ENCODE data around the gene ZNF230.

Gene ZNF230

DNA sequence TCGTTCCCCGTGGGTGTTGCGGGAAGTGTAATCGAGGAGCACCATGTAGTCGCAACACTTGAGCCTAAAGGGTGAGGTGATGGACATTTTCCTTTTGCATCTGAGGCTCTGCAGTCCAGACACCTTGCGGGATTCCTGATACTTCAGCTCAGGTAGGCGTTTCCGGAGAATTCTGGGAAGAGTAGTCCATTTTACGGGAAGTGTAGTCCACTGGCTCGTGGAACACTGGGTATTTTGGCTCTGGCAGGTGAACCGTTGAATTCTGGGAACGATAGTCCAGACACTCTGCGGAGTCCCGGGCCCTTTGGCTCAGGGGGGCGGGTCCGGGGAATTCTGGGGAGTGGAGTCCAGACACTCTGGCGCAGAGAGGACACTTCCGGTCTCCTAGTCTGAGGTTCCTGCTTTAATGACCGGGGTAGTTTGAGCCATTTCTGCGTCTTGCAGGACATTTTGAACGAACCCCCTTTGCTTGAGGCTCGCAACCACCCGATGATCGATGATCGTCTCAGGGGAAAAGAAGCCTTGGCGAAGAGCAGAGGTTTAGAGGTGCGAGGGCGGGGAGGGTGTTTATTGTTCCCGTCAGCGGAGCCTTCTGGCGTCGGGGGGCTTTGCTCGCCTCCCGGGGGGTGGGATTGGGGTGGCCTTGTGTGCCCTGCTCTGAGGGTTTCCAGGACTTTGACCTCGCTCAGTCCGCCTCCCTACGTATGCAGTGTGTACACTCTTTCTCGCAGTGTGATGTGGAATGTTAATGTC lies 49.1 kb downstream of the ZNF230 start, which contains the start of gene ZNF223:
TSS of gene ZNF223 (plus strand) at position 387 of the 753 bp plus-strand sequence. CDS start 3,141 bp downstream, outside the sequence.
- CTCF ChIA-PET: no interaction called here
- peak within 1 kb of the TSS; percentile 94 for H3K4me3 ChIP-seq (ENCODE audit: low read depth, low read length)
- TF ChIP-seq, protein P1, sequence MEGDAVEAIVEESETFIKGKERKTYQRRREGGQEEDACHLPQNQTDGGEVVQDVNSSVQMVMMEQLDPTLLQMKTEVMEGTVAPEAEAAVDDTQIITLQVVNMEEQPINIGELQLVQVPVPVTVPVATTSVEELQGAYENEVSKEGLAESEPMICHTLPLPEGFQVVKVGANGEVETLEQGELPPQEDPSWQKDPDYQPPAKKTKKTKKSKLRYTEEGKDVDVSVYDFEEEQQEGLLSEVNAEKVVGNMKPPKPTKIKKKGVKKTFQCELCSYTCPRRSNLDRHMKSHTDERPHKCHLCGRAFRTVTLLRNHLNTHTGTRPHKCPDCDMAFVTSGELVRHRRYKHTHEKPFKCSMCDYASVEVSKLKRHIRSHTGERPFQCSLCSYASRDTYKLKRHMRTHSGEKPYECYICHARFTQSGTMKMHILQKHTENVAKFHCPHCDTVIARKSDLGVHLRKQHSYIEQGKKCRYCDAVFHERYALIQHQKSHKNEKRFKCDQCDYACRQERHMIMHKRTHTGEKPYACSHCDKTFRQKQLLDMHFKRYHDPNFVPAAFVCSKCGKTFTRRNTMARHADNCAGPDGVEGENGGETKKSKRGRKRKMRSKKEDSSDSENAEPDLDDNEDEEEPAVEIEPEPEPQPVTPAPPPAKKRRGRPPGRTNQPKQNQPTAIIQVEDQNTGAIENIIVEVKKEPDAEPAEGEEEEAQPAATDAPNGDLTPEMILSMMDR (IDR thresholded peaks at IDR 0.05; ENCODE audit: insufficient read depth, low read length, missing control alignments): no peak
- POLR2A ChIA-PET: interaction anchor here (0.8 kb wide), 1 partner anchor 10 kb away, joined by 3 read pairs; no protein-coding TSS in a partner anchor
- DNase-seq (ENCODE audit: low read depth, low spot score): peak; percentile 50

DNA sequence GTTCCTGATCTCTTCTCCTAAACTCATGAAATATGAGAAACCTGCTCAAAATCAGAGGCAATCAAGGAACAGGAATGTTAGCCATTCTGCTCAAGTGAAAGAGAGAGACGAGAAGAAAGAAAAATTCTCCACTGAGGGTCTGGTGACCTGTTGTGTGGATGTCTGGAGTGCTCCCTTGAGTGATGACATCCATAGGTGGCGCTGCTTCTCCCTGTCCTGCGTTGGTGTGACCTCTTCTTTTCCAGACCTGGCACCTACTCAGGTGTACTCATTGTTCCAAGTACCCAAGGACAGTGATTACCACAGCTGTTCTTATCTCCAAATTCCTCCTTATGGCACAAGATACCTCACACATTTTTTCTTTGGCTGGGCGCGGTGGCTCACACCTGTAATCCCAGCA lies 53.1 kb downstream of the ZNF230 start:
- ChIA-PET CTCF (no interaction called here), POLR2A (no interaction called here)
- DNase-seq (ENCODE audit: low read depth, low spot score): no peak

DNA sequence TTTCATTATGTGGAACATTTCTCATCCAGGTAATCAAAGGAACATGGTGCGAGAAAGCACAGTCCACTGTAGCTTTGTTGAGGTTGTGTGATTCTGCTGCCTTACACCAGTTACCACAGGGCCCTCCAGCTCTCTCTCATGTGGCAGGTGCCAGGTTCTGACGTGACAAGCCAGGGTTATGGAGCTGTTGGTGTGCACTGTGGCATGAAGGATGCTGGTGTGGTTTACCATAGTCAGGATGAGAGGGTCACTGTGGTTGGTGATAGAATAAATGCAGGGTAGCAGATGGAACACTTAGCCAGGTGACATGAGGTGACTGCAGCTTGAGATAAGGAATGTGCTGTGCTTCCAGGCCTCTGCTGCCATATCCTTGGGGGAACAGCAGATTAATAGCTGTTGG lies 56.5 kb downstream of the ZNF230 start:
- H3K4me3 ChIP-seq (ENCODE audit: low read depth, low read length): no peak overlapping the region
- CTCF ChIA-PET: no interaction called here
- TF ChIP-seq, protein P1 (IDR thresholded peaks at IDR 0.05; ENCODE audit: insufficient read depth, low read length, missing control alignments): no peak
- no peak for DNase-seq (ENCODE audit: low read depth, low spot score)
- POLR2A ChIA-PET: no interaction called here

More for the DNA sequence above, 53.1 kb downstream of the ZNF230 start:
- H3K4me3 ChIP-seq (ENCODE audit: low read depth, low read length): no peak overlapping the region
- TF ChIP-seq, protein P1 (IDR thresholded peaks at IDR 0.05; ENCODE audit: insufficient read depth, low read length, missing control alignments): no peak

GRCh38 chr19:44061038-44061437 lies 58.3 kb downstream of the ZNF230 start:
- DNase-seq (ENCODE audit: low read depth, low spot score): no peak
- TF ChIP-seq, protein P1 (IDR thresholded peaks at IDR 0.05; ENCODE audit: insufficient read depth, low read length, missing control alignments): no peak
- POLR2A ChIA-PET: no interaction called here
- no peak overlapping the region for H3K4me3 ChIP-seq (ENCODE audit: low read depth, low read length)
- CTCF ChIA-PET: no interaction called here
